Esophagus muscularis mucosa (tissue), 4 donors: ENCODE measurements around the gene GPR78.

Experiments
- CTCF ChIP-seq, 3 experiments: fragments of 200-600 bp in 2 of 3; fragments of 450-650 bp in 1 of 3; sonication (generic) in 2 of 3; IDR thresholded peaks; one replicate each; pipeline ENCODE4 v1.5.1; 2017 to 2019; ENCODE audit warnings: antibody characterized with exemption in 3 of 3, mild to moderate bottlenecking in 2 of 3, moderate library complexity in 1 of 3
- EP300 ChIP-seq: sonication (generic); formaldehyde crosslinking; IDR thresholded peaks from one replicate; pipeline ENCODE4 v1.6.1; 2017; ENCODE audit warnings: antibody characterized with exemption
- POLR2A ChIP-seq: fragments of 450-650 bp; IDR thresholded peaks from one replicate; pipeline ENCODE4 v1.6.1; 2017; ENCODE audit warnings: antibody characterized with exemption, moderate library complexity, mild to moderate bottlenecking, low read depth
- POLR2AphosphoS5 ChIP-seq, 2 donors: sonication (generic); formaldehyde crosslinking; IDR thresholded peaks; one replicate each; pipeline ENCODE4 v1.6.1; 2017; ENCODE audit warnings: antibody characterized with exemption in 2 of 2

GRCh38 chr4:8583655-8584025 lies 3.4 kb downstream of the GPR78 start:
- TF ChIP-seq CTCF (IDR thresholded peaks at IDR 0.05) (no peak), POLR2A (no peak), EP300 (no peak), POLR2AphosphoS5 (IDR thresholded peaks at IDR 0.05) (no peak)
